NCI-H146 treated with DMSO at 0.1 percent for 48 hours (cell line): ENCODE data around the gene MARCHF3.
"Not testable (repeated sequence)": the region's sequence is repeated elsewhere in the genome, so short reads cannot be mapped to it uniquely, and the experiment has no call there.

Experiments used
- DNase-seq: peaks from one replicate; lab custom pipeline; 2025; ENCODE audit not compliant: unreplicated experiment; lab: John Stamatoyannopoulos, UW

Gene MARCHF3

GRCh38 chr5:126921241-126922091 lies 108.9 kb downstream of the MARCHF3 start:
- no peak for DNase-seq

DNA sequence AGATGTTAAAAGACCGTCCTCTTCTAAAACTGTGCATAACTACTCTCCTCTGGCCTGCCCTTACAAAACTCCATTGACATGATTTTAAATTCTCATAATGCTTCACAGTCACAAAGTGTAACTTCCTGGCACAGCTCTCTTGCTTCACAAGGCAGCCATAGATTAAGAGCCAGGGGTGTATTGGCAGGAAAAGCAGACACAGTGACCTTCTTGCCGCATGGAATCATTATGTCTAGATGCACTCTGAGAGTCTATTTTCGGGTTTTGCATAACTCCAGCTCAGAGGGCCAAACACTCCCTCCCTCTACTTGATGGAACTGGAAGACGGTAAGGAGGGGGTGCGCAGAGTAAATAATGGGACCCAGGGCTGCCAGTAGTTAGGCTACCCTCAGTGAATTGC lies 110.1 kb downstream of the MARCHF3 start:
- no peak for DNase-seq

- no peak for DNase-seq
Measured at GRCh38 chr5:126919566-126919965, 110.8 kb downstream of the MARCHF3 start.

DNA sequence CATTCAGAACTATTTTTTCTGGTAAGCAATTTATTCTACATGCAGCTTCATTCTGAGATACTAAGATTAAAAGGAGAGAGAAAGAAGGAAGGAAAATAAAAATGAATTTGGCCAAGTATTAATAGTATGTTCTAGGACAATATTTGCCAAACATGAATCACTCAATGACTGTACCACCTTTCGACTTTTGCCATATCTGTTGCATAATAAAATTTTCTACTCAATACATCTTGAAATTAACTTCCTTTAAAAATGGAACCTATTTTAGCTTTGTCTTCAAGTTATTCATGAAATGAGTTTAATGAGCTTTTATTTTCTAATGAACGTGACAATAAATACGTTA lies 111.8 kb downstream of the MARCHF3 start:
- DNase-seq = no peak

- peak; percentile 86 for DNase-seq
Measured at GRCh38 chr5:126917918-126918614, 112.3 kb downstream of the MARCHF3 start.

- DNase-seq = no peak
Measured at GRCh38 chr5:126915496-126915895, 114.9 kb downstream of the MARCHF3 start.

GRCh38 chr5:126914801-126915436 lies 115.4 kb downstream of the MARCHF3 start:
- DNase-seq = no peak

DNA sequence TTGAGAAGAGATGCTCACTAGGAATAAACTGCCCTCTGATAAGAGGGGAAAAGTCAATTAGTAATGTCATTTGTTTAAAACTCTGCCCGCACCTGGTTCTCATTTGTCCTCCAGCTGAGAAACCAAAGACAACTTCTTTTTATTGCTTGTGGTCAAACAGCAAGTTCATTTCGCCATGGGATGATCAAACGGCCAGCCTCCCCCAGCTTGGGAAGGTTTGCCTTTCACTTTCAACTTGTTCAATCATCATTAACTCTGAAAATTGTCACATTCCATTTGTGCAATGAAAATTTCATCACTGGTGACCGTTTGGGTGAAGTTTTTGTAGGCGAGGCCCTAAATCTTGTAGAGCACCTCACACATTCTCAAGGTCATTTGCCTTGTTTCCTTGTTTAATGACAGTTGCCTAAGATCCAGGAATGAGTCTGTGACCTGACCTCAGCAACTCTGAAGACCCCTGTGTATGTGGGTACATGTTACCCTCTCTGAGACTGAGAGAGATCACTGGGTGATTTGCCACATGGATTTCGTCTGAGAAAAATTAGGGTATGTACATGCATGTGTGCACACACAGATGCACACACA lies 117.7 kb downstream of the MARCHF3 start:
- no peak for DNase-seq

DNA sequence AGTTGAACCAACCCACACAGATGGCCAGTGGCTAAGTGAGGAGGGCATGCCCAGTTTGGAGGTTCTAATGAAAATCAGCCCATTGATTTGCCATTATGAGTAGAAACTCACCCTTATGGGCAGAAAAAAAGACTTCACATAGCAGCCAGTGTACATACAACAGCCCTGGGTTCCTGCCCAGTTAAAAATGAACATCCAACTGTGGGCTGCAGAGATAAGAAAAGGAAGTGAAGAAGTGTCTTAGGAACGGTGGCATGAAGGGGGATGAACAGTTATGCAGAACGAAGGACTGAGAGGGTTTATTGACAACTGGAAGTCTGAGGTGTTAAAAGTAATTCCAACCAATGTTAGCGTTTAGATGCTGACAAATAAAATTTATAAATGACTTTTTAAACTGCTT lies 118.4 kb downstream of the MARCHF3 start:
- DNase-seq = no peak

DNA sequence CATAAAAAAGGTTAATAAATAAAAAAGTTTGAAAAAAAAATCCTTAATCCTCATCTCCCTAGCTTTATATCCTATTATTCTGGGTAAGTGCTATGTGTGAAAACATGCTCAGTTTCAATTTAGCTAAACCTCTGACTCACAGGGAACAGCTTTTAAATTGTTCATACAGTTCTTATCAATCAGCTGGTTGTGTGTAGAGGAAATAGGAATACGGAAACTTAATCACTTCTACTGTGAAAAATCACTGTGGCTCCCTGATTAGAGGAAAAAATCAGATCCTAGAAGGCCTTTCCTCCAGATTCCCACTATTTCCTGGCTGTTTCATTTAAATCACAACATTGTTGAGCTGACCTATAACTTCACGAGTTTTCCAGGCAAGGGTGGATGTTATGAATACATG lies 120.5 kb downstream of the MARCHF3 start:
- no peak for DNase-seq

DNA sequence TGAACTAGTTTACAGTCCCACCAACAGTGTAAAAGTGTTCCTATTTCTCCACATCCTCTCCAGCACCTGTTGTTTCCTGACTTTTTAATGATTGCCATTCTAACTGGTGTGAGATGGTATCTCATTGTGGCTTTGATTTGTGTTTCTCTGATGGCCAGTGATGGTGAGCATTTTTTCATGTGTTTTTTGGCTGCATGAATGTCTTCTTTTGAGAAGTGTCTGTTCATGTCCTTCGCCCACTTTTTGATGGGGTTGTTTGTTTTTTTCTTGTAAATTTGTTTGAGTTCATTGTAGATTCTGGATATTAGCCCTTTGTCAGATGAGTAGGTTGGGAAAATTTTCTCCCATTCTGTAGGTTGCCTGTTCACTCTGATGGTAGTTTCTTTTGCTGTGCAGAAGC lies 126.0 kb downstream of the MARCHF3 start:
- not testable (repeated sequence) for DNase-seq

DNA sequence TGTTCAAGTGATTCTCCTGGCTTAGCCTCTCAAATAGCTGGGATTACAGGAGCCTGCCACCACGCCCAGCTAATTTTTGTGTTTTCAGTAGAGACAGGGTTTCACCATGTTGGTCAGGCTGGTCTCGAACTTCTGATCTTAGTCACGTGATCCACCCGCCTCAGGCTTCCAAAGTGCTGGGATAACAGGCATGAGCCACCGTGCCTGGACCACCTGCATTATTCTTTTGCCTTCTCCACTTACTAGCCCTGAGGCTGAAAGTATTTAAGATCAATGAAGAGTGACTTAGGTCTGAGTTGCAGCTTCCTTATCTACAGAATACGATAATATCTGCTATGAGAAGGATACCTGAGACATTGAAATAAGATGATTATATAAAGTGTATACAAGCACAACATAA lies 129.6 kb downstream of the MARCHF3 start:
- DNase-seq = no peak

DNA sequence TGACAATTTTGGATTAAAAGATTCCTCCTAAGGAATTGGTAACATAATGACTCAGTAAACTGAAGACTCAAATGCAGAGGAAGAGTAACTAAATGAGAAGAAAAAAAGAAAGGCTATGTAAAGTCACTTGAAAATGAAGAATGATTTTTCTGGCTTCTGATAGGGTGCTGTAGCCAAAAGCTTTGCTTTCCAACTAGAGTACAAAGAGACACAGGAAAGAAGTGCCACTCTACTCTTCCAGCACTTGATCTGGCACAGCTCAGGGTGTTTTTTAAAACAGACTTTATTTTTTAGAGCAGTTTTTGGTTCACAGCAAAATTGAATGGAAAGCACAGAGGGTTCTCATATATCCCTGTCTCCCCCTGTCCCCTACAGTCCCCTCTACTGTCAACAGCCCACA lies 130.9 kb downstream of the MARCHF3 start:
- DNase-seq = no peak

- no peak for DNase-seq
Measured at GRCh38 chr5:126897851-126898630, 132.3 kb downstream of the MARCHF3 start.

DNA sequence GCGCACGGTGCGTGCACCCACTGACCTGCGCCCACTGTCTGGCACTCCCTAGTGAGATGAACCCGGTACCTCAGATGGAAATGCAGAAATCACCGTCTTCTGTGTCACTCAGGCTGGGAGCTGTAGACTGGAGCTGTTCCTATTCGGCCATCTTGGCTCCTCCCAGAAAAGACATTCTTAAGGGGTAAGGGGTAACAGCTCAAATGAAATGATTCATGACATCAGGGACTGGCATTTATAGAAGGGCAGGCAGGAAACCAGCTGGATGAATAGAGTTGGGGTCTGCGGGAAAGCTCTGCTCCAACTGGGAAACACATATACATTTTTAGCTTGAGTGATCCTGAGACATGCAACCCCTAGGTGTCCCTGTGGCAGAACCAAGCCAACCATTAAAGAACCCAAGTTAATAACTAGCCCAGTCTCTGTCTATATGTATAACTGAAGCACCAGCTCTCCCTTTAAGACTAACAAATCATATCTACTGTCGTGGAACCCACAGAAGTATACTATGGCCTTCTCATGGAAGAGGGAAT lies 134.1 kb downstream of the MARCHF3 start:
- no peak for DNase-seq

DNA sequence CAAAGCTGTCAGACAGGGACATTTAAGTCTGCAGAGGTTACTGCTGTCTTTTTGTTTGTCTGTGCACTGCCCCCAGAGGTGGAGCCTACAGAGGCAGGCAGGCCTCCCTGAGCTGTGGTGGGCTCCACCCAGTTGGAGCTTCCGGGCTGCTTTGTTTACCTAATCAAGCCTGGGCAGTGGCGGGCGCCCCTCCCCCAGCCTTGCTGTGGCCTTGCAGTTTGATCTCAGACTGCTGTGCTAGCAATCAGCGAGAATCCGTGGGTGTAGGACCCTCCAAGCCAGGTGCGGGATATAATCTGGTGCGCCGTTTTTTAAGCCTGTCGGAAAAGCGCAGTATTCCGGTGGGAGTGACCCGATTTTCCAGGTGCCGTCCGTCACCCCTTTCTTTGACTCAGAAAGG lies 134.6 kb downstream of the MARCHF3 start:
- not testable (repeated sequence) for DNase-seq

DNA sequence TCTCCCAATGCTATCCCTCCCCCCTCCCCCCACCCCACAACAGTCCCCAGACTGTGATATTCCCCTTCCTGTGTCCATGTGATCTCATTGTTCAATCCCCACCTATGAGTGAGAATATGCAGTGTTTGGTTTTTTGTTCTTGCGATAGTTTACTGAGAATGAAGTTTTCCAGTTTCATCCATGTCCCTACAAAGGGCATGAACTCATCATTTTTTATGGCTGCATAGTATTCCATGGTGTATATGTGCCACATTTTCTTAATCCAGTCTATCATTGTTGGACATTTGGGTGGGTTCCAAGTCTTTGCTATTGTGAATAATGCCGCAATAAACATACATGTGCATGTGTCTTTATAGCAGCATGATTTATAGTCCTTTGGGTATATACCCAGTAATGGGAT lies 139.9 kb downstream of the MARCHF3 start:
- DNase-seq = not testable (repeated sequence)

- DNase-seq = no peak
Measured at GRCh38 chr5:126888175-126888574, 142.2 kb downstream of the MARCHF3 start.

DNA sequence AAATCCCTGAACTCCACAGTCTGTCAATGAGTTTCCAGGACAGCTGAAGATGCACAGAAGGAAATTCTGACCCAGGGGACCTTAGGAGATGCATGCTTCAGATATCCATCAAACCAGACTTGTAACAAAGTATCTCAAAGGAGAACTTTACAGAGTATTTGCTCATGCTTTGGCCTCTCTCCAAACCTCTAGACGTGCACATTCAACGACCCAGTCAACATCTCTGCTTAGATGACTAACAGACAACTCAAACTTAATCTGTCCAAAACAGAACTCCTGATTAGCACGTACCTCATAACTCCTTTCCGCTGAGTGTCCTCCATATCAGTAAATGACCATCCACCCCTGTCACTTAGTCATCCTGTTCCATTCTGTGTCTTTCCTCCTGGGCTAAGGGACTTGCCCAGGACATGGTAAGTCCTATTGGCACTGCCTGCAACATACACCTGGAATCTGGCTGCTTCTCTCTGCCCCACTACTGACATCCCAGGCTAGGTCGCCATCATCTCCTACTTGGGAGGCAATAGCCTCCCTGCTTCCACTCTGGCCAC lies 146.0 kb downstream of the MARCHF3 start:
- DNase-seq = no peak

DNA sequence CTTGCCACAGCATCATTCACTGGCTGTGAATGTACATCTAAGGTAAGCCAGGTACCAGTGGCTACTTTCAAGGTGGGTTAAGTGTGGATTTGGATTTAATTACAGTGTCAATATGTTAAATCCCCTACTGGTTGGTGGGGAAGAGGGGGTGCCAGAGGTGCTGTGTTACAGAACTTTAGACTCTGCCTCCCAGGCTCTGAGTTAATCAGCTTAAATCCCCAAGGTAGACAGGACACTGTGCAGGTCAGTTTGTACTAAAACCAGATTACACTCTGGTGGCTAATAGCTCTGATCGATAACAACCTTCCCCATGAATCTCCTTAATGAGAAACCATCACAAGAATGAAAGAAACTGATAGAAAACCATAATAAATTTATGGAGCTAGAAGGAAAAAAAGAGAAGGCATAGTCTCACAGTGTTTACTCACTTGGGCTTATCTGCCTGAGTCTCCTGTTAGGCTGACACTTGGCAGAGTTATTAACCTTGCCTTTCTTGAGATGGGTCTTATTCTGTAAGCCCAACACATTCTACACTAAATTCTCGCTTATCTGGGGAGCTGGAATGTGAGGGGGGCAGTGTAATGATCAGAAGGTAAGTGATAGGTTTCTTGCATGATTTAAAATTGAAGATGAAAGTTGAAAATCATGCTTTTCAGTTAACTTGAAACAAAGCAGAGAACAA lies 146.7 kb downstream of the MARCHF3 start:
- no peak for DNase-seq
